HG03280 (cell line): Measurements from ENCODE around the gene SHC4.
"Not testable (repeated sequence)": the region's sequence is repeated elsewhere in the genome, so short reads cannot be mapped to it uniquely, and the experiment has no call there.

ENCODE experiments used
- ATAC-seq: cut with Tn5 transposase; IDR thresholded peaks from one replicate; pipeline ENCODE4 v1.9.1; 2021; ENCODE audit warnings: mild to moderate bottlenecking, moderate library complexity; ENCODE audit not compliant: unreplicated experiment

The SHC4 gene

DNA sequence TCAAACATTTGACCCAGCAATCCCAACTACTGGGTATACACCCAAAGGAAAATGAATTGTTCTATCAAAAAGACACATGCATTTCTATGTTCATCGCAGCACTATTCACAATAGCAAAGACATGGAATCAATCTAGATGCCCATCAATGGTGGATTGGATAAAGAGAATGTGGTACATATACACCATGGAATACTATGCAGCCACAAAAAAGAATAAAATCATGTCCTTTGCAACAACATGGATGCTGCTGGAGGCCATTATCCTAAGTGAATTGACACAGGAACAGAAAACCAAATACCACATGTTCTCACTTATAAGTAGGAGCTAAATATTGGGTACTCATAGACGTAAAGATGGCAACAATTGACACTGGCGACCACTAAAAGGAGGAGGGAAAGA is 109.3 kb downstream of the SHC4 start:
- ATAC-seq, result not testable (repeated sequence)

DNA sequence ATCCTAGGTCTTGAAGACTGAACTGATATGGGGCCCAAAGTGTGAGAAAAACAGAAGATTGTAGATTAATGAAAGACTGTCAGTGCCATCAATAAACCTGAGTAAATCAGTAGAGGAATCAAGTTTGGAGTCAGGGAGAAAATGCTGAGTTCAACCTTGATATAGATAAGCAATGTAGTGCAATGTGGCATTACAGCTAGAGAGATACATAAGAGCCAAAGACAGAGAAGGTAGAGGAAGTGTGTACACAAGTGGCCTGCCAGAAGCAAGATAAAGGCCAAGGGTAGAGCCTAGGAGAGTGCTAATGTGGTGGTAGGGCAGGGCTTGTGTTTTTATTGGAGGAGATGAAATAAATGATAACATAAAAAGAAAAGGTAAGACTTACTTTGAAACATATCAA is 111.8 kb downstream of the SHC4 start:
- no peak for ATAC-seq

DNA sequence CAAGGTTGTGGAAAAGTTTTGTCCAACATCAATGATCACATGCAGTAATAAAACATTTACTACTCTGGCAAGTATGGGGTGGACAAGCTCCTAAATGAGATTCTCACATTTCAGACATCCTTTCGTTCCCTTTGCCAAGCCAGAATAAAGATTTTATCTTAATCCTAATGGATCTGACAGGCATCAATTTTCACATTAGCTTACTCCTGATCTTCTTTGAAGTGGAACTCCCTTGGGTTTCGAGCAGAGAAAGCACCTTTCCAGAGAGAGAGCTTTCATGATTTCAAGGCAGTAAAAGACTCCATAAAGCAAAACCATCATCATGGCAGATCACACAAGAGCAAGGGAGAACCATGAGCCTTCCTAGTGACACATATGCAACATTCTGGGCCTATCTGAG is 113.1 kb downstream of the SHC4 start:
- ATAC-seq, result no peak

DNA sequence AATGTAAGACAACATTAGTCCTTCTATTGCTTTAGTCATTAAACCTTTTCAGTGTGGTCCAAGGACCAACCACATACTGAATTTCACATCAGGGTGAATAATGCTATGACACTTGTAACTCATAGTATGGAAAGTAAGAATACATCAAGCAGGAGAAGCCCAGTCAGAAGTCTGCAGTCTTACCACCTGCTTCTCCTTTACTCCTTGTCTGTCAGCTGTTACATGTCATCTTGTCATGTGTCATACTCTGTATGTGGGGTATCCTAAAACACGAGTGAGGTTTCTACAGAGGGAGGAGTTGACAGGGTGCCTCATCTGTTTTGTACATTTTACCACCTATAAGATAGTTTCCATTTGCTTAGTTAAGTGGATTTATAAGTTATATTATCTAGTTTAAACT is 118.6 kb downstream of the SHC4 start:
- no peak for ATAC-seq

- ATAC-seq, result no peak
Measured at GRCh38 chr15:48842501-48842900, 121.2 kb downstream of the SHC4 start.

DNA sequence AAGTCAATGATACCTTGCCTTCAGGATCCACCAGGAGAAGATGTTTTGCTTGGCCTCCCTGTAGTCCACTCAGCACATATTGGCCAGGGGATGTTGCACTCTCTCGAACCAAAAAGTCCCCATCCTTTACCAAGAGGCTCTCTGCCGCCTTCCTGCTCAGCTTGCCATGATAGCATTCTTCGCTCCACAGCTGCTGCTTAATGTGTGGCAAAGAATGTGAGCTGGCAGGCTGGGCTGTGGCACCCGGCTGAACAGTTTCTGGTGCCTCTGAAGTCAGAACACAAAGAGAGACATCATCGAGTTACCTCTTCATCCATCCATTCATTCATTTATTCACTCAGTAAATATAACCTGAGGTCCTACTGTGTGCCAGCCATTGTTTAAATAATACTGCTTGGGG is 129.0 kb downstream of the SHC4 start:
- no peak for ATAC-seq

DNA sequence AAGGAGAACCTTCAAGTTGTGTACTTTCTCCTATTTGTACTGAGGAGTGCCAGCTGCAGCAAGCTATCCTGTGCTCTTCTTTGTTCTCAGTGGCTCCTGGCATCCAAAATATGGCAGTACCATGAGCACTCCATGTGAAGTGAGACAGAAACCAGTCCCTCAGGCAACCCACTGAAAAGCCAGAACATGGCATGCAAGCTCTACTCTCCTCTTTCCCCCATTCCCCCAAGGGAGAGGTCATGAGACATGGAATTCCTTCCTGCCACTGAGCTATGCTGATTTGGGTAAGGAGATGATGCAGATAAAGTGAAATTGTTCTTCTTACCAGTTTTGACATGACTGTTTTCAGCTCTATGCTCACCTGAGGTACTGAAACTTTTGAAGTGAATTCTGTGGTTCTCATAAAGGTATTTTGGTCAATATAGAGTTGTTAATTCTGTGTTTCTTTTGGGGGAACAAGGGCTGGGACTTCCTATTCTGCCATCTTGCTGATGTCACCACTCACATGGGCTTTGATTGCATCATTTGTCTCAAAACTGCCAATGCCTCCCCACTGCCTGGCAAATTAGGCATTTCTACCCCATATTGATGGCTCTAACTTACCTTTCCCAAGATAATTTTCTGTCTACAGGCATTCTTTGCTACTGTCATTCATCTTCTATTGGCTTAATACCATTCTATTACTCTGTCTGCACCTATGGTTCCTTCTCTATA is 130.0 kb downstream of the SHC4 start:
- no peak for ATAC-seq

DNA sequence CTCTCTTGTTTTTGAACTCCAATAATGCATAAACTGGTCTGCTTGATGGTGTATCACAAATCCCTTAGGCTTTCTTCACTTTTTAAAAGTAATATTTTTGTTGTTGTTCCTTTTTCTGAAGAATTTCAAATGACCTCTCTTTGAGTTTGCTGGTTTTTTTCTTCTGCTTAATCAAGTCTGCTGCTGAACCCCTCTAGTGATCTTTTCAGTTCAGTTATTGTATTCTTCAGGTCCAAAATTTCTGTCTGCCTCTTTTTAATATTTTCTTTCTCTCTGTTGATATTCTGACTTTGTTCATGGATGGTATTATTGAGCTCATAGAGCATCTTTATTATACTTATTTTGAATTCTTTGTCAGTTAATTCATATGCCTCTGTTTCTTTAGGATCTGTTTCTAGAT is 131.1 kb downstream of the SHC4 start:
- no peak for ATAC-seq

DNA sequence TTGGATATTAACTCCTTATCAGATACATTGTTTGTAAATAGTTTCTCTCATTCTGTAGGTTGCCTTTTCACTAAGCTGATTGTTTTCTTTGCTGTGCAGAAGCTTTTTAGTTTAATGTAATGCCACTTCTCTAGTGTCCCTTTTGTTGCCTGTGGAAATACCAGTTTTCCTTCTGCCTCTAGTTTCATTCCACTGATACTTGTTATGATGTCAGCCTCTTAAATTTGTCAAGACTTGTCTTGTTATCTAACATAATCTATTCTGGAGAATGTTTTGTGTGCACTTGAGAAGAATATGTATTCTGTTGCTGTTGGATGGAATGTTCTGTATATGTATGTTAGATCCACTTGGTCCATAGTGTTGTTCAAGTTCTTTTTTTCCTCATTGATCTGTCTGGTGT is 134.8 kb downstream of the SHC4 start:
- ATAC-seq, result no peak

DNA sequence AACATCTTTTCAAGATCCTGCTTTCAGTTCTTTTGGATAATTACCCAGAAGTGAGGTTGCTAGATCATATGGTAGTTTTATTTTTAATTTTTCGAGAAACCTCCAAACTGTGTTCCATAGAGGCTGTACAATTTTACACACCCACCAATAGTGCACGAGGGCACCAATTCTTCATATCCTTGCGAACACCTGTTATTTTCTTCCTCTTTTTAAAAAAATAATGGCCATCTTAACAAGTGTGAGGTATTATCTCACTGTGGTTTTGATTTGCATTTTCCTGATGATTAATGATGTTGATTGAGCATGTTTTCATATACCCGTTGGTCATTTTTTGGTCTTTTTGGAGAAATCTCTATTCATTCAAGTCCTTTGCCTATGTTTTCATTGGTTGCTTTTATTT is 135.2 kb downstream of the SHC4 start:
- no peak for ATAC-seq

GRCh38 chr15:48825075-48825474 is 138.6 kb downstream of the SHC4 start:
- ATAC-seq, result no peak

GRCh38 chr15:48823706-48824105 is 140.0 kb downstream of the SHC4 start:
- ATAC-seq, result no peak

GRCh38 chr15:48823237-48823636 is 140.5 kb downstream of the SHC4 start:
- no peak for ATAC-seq

- no peak for ATAC-seq
Measured at GRCh38 chr15:48814286-48814685, 149.4 kb downstream of the SHC4 start.

DNA sequence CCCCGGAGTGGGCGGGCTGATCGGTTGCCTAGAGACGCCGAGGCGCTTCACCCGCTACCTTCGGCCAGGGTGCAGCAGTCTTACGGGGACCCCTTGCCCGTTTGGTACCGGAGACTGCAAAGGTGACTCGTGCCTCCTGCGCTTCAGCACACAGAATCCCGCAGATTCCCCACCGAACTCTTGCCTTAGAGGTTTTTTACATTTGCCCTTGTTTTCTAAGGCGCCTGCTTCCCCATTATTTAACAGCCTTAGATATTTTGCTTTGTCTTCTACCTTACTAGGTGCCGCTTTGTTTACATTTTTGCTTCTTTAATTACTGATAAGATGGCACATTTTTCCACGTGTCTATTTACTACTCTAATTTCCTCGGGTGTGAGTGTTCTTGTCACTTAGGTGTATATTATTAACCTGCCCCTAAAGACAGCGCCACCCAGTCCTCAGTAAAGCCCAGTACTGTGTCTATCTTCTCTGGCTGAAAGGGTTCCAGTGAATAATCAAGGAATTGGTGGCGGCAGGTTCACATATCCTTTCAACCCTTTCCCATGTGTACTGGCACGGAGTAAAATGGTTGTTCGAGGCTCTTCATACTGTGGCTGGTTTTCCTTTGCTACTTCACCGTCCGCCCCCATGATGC is 152.3 kb downstream of the SHC4 start:
- ATAC-seq, result no peak

- ATAC-seq, result peak; percentile 97
Measured at GRCh38 chr15:48810414-48811324, 153.1 kb downstream of the SHC4 start, which contains the start of gene CEP152. Gene CEP152 (minus strand): TSS chr15:48811069. CDS start chr15:48805649, 5,420 bp downstream.

DNA sequence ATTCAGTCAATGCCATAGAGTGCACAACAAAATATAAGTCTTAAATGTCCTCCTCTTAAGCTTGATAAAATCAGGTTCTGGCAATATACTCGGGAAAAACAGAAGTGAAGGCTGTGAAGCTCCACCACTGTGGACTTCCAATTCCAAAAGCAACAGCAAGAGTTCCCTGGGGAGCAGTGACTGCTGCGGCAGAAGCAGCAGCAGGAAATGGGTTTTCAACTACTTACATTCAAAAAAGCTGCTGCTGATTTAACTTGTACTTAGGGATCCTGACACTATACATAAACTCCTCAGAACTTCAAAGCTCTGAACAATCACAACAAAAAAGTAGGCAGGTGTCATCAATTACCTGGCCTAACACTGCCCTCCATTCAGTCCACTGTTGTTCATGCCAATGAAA is 157.6 kb downstream of the SHC4 start:
- ATAC-seq, result no peak

DNA sequence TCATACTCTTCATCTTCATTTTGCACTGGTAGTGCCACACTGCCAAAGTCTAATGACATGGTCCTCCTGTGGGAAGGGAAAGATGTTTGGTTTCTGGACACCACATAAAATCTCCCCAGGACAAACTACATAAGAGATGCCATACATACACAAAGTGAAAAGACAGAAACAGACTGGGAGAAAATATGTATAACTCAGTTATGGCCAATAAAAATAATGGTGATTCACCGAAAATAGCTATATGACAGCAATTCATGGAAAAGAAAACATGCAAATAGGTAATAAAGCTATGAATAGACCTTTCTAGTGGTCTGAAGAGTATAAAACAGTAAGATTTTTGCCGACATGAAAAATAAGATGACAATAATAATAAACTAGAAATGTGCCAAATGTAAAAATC is 158.1 kb downstream of the SHC4 start:
- no peak for ATAC-seq

DNA sequence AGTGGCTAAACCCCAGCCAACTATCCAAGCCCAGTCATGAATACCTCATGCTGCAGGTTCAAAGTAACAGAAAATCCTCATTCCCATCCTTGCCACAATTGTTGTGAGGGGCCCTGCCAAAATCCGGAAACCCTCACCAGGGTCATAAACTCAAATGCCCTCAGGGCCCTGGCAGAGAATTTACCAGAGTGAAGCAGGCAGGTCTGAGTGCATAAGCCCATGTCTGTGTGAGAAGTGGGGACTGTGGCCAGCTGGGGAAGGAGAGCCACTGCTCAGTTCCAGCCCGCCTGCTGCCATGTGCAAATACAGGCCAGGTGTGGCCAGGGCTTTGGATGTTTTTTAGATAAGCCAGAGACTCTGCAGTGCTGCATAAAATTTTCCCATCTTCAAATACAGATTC is 159.8 kb downstream of the SHC4 start:
- ATAC-seq, result no peak

GRCh38 chr15:48802867-48803266 is 160.9 kb downstream of the SHC4 start:
- no peak for ATAC-seq

DNA sequence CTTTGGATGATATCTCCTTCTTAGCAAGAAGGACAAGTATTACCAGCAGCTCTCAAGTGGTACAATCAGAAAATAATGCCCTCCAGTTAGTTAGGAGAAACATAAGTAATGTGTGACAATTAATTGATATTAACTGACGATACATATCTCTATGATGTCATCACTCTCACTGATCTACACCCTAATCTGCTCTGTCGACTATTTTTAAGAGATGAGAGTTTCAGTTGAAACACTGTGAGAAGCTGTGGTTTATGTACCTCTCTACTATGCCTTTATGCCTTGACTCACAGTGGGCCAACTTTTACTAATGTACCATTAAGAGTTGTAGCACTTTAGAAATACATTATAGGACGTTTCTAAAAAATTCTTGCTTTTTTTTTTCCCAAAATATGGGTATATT is 161.5 kb downstream of the SHC4 start:
- ATAC-seq, result peak; percentile 51
